NB4 (cell line): Measurements from ENCODE around the gene SHLD1.

ENCODE experiments used
- CTCF ChIP-seq: IDR thresholded peaks from one replicate; pipeline ENCODE4 v1.5.1; 2012; ENCODE audit warnings: low read depth, low read length
- MAX ChIP-seq: IDR thresholded peaks from 2 replicates; pipeline ENCODE4 v1.6.1; 2011; ENCODE audit warnings: low read depth, low read length

GRCh38 chr20:5718896-5719595 is 31.2 kb upstream of the SHLD1 start:
- TF ChIP-seq CTCF, result no peak
- no peak for TF ChIP-seq MAX
